ENCODE measurements around the gene GRIN3B. TPM values are rescaled to one million over a fixed set of nuclear protein-coding genes. Genes with fewer than 3 reads are reported as not detected.
A peak's percentile ranks its signal among the peaks of the same experiment; 100 is the strongest.

GRIN3B gene
- total RNA-seq, 1 donor from 2014 or later = 3.0 TPM

- Histone ChIP-seq H3K4me1 (peaks cover 30% of the 10 kb centered on the region), H3K36me3 (no peaks in the 10 kb centered on the region), H3K27me3 (ENCODE audit: low read depth) (no peaks in the 10 kb centered on the region), H3K9me3 (no peaks in the 10 kb centered on the region), H3K27ac (no peak overlapping the region), H3K4me3 (no peak overlapping the region)
- no peak for TF ChIP-seq CTCF (IDR thresholded peaks at IDR 0.05)
- ATAC-seq = no peak
- DNase-seq = peak; percentile 36
- intact Hi-C loops (cut with DNase I) = no loop called here
Observed at GRCh38 chr19:979318-979741, 20.9 kb upstream of the GRIN3B start.

- Histone ChIP-seq H3K4me1 (peaks cover 37% of the 10 kb centered on the region), H3K27me3 (ENCODE audit: low read depth) (no peaks in the 10 kb centered on the region), H3K36me3 (no peaks in the 10 kb centered on the region), H3K9me3 (no peaks in the 10 kb centered on the region), H3K4me3 (no peak overlapping the region), H3K27ac (no peak overlapping the region)
- ATAC-seq (no peak), DNase-seq (peak; percentile 49)
- no peak for TF ChIP-seq CTCF (IDR thresholded peaks at IDR 0.05)
- intact Hi-C loops (cut with DNase I) = loop anchor here (5.0 to 10.0 kb wide), 2 partner anchors 58 to 206 kb away; no protein-coding TSS in a partner anchor
Observed at GRCh38 chr19:980133-980998, 19.9 kb upstream of the GRIN3B start.

GRCh38 chr19:982567-983170, 17.6 kb upstream of the GRIN3B start:
- TF ChIP-seq CTCF (IDR thresholded peaks at IDR 0.05) = peak; percentile 96
- peak; percentile 85 to 89 for ATAC-seq
- Histone ChIP-seq H3K27ac (peak overlapping the region; percentile 91), H3K4me1 (peaks cover 37% of the 10 kb centered on the region), H3K36me3 (peaks cover 12% of the 10 kb centered on the region), H3K27me3 (ENCODE audit: low read depth) (no peaks in the 10 kb centered on the region), H3K4me3 (peak overlapping the region; percentile 43), H3K9me3 (no peaks in the 10 kb centered on the region)
- peak; percentile 79 for DNase-seq
- intact Hi-C loops (cut with DNase I) = loop anchor here (5.0 to 10.0 kb wide), 2 partner anchors 60 to 208 kb away; no protein-coding TSS in a partner anchor

- DNase-seq (peak; percentile 96), ATAC-seq (peak; percentile 93 to 97)
- H3K4me1 ChIP-seq = peaks cover 33% of the 10 kb centered on the region
- intact Hi-C loops (cut with DNase I) = loop anchor here (5.0 to 10.0 kb wide), 2 partner anchors 62 to 210 kb away; no protein-coding TSS in a partner anchor
- peaks cover 19% of the 10 kb centered on the region for H3K36me3 ChIP-seq
- H3K27me3 ChIP-seq (ENCODE audit: low read depth) = no peaks in the 10 kb centered on the region
- H3K9me3 ChIP-seq = no peaks in the 10 kb centered on the region
- H3K27ac ChIP-seq = peak within 1 kb of the TSS; percentile 91
- TF ChIP-seq CTCF (IDR thresholded peaks at IDR 0.05) = peak; percentile 49
- peak within 1 kb of the TSS; percentile 91 for H3K4me3 ChIP-seq
Observed at GRCh38 chr19:984165-984967, 15.9 kb upstream of the GRIN3B start, which contains the start of gene WDR18. WDR18 (plus strand) TSS chr19:984345; CDS start chr19:984354, 9 bp downstream.

- DNase-seq = peak; percentile 43
- ATAC-seq = no peak
Observed at GRCh38 chr19:986083-986482, 14.1 kb upstream of the GRIN3B start.

More at GRCh38 chr19:986083-986482, 14.1 kb upstream of the GRIN3B start:
- intact Hi-C loops (cut with DNase I) = loop anchor here (10.0 kb wide), 1 partner anchor 211 kb away; no protein-coding TSS in a partner anchor
- peaks cover 32% of the 10 kb centered on the region for H3K36me3 ChIP-seq
- TF ChIP-seq CTCF (IDR thresholded peaks at IDR 0.05) = no peak
- H3K9me3 ChIP-seq = no peaks in the 10 kb centered on the region
- H3K4me1 ChIP-seq = peaks cover 25% of the 10 kb centered on the region
- no peak overlapping the region for H3K27ac ChIP-seq
- H3K4me3 ChIP-seq = no peak overlapping the region
- no peaks in the 10 kb centered on the region for H3K27me3 ChIP-seq (ENCODE audit: low read depth)

All from lower lobe of right lung (tissue), 2 donors.